GM11168 (cell line): ENCODE measurements around the gene EDNRA.
"Not testable (repeated sequence)": the region's sequence is repeated elsewhere in the genome, so short reads cannot be mapped to it uniquely, and the experiment has no call there.

Source experiments
- in situ Hi-C: fragments of 300-500 bp; cut with MboI; formaldehyde crosslinking; loops from one replicate; pipeline ENCODE4 v1.12.0; 2022; ENCODE audit warnings: low sequenced_read_pairs; ENCODE audit not compliant: unreplicated experiment

Gene EDNRA

GRCh38 chr4:147480891-147481576 lies at the start of gene EDNRA:
Gene EDNRA (plus strand): TSS chr4:147481097. CDS start chr4:147485682, 4,585 bp downstream.
- in situ Hi-C loops = no loop called here

- in situ Hi-C loops = not testable (repeated sequence)
Measured at GRCh38 chr4:147434370-147434769, 46.5 kb upstream of the EDNRA start.

GRCh38 chr4:147440442-147440841 lies 40.5 kb upstream of the EDNRA start:
- in situ Hi-C loops = no loop called here

- in situ Hi-C loops = no loop called here
Measured at GRCh38 chr4:147447786-147448185, 33.1 kb upstream of the EDNRA start.

GRCh38 chr4:147453561-147454141 lies 27.2 kb upstream of the EDNRA start:
- in situ Hi-C loops = no loop called here

GRCh38 chr4:147456706-147457105 lies 24.2 kb upstream of the EDNRA start:
- in situ Hi-C loops = no loop called here

GRCh38 chr4:147461161-147461560 lies 19.7 kb upstream of the EDNRA start:
- in situ Hi-C loops = no loop called here

- in situ Hi-C loops = no loop called here
Measured at GRCh38 chr4:147463065-147463464, 17.8 kb upstream of the EDNRA start.

GRCh38 chr4:147465461-147465860 lies 15.4 kb upstream of the EDNRA start:
- in situ Hi-C loops = no loop called here

GRCh38 chr4:147477439-147477838 lies 3.5 kb upstream of the EDNRA start:
- in situ Hi-C loops = no loop called here

- in situ Hi-C loops = no loop called here
Measured at GRCh38 chr4:147479376-147479775, 1.5 kb upstream of the EDNRA start.

- in situ Hi-C loops = no loop called here
Measured at GRCh38 chr4:147479786-147480185, 1.1 kb upstream of the EDNRA start.

GRCh38 chr4:147480502-147480890 lies 401 bp upstream of the EDNRA start:
- in situ Hi-C loops = no loop called here

- in situ Hi-C loops = no loop called here
Measured at GRCh38 chr4:147481577-147482109, 746 bp downstream of the EDNRA start.

- in situ Hi-C loops = no loop called here
Measured at GRCh38 chr4:147482281-147482680, 1.4 kb downstream of the EDNRA start.

GRCh38 chr4:147485167-147485566 lies 4.3 kb downstream of the EDNRA start:
- in situ Hi-C loops = no loop called here

GRCh38 chr4:147487616-147488015 lies 6.7 kb downstream of the EDNRA start:
- in situ Hi-C loops = no loop called here

GRCh38 chr4:147488556-147488955 lies 7.7 kb downstream of the EDNRA start:
- in situ Hi-C loops = no loop called here

- in situ Hi-C loops = no loop called here
Measured at GRCh38 chr4:147491086-147491485, 10.2 kb downstream of the EDNRA start.

- in situ Hi-C loops = no loop called here
Measured at GRCh38 chr4:147492306-147492705, 11.4 kb downstream of the EDNRA start.

- in situ Hi-C loops = no loop called here
Measured at GRCh38 chr4:147492761-147493160, 11.9 kb downstream of the EDNRA start.

- in situ Hi-C loops = no loop called here
Measured at GRCh38 chr4:147493307-147493706, 12.4 kb downstream of the EDNRA start.
